GM18861 (cell line): ENCODE data around the gene PXYLP1.

ENCODE experiments used
- ATAC-seq: cut with Tn5 transposase; IDR thresholded peaks from one replicate; pipeline ENCODE4 v1.9.1; 2021; ENCODE audit not compliant: unreplicated experiment

PXYLP1 gene

DNA sequence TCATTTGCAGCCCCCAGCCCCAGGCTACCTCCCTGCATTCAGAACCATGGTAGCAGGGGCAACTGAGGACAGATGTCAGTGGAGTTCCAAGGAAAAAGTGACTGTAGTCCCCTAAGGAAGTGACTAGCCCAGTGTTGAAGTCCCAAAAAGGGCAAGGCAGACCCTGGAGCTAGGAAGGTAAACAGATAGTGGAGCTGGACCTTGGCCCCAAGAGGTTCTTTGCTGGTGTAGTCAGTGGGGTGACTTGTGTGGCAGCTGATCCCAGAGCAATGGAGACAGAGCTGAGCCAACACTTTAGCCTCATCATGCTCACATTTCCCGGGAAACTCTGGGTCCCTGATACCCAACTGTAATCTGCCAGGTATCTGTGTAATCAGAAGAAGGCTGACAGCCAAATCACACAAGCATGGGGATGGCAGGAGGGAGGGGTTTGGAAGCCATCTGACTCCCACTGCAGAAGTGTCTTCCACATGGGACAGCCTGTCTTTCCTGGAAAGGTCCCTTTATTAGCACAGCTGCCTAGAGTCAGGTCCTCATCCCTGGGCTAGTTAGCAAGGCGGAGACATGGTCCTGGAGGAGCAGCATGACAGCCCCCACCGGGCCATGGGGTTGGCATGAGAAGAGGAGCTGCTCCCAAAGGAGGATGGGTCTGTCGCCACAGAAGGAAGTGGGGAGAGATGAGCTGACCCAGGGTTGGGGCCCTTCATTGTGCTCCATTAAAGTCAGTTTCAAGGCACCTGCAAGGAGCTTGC is 39.8 kb downstream of the PXYLP1 start:
- no peak for ATAC-seq

DNA sequence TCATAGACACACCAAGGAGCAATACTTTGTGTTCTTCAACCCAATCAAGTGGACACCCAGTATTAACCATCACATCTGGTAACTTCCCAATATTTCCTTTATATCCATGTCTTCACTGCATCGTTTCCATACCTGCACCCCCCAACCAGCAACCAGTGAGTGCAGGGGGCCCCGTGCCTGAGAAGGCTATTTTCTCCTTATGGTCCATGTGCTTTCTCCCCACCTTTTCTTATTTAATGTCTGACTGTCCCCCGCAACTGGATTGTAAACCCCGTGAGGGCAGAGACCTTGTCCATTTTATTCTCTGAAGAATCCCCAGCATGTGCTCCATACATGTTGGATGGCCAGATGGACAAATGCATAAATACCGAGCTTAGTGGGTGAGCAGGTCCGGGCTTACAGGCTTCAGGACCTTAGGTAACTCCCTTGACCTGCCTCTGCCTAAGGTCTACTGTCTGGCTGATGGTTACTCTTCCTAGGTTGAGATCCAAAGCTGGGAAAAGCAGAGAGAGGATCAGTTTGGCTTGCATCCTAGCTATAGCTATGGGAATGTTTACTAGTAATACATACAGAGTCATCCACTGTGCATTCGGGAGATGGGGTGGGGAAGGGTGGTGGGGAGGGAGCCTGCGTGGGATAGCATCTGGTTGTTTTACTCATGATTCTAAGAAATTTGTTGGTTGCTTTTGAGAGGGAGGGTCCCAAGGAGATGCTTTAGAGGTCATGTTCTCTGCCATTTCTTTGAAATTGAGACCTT is 41.5 kb downstream of the PXYLP1 start:
- no peak for ATAC-seq

DNA sequence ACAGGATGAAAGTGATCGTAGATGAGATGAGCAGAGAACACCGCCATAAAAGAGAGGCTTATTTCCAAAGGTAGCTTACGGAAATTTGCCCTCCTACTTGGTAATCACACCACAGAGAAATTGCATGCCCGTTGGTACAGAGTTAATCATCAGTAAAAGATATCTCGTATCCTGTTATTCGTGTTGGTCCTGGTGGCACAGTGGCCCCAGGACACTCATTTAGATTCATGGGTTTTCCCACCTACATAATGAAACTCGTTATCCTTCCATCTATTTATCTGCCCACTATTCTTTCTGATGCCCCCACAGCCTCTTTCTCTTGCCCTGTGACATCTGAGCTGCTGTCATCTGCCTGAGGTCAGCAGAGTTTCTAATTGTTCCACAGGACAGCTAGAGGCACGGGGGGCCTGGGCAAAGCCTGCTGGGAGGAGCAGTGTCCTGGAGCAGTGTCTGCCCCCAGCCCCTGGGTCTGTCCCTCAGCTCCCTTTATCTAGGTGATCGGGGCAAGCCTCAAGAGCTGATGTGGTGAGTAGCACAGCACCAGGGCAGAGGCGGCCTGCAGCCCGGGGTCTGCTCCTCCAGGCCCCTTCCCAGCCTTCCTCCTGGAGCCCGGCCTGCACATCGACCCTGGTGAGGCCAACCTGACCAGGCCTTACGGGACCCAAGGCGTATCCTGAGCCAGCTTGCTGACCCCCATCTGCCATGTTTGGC is 42.2 kb downstream of the PXYLP1 start:
- no peak for ATAC-seq

DNA sequence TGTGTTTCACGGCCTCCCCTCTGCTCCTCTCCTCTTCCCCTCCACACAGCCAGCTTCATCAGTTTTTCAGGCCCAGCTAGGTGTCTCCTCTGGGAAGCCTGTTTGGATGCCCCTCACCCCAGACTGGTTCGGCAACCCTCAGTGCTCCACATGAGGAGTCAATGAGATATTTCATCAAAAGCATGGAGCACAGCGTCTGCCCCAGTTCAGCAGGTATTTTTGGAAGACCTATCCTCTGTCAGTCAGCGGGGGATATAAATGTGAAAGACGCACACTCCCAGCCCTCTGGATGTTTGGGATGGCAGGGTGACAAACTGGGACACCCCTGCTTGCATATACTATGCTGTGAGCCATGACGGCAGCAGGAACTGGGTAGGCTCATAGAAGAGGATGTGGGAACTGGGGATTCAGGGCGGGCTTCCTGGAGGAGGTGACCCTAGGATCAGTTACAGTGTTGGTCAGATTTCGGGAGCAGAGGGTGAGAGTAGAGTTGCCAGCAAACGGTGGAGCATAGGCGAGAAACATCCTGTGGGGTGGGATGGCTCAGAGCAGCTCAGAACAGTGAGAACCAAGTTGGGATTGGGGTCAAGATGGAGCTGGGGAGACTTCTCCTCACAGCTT is 42.9 kb downstream of the PXYLP1 start:
- no peak for ATAC-seq

DNA sequence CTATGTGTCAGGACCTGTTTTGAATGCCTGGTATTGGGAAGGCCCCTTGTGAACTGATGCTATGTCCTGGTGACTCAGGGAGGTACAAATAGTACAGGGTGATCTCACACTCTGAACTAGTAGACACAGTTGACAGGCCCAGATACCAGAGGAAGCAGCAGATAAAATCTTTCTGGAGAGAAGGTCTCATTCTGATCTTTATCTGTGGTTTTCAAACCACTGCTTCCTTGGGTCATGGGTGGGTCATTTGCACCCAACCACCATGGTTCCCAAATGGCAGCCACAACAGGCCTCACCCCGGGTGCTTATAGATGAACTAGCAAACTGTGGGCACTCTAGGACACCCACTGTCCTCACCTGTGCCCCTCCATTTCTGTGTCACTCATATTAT is 43.4 kb downstream of the PXYLP1 start:
- ATAC-seq, result no peak

DNA sequence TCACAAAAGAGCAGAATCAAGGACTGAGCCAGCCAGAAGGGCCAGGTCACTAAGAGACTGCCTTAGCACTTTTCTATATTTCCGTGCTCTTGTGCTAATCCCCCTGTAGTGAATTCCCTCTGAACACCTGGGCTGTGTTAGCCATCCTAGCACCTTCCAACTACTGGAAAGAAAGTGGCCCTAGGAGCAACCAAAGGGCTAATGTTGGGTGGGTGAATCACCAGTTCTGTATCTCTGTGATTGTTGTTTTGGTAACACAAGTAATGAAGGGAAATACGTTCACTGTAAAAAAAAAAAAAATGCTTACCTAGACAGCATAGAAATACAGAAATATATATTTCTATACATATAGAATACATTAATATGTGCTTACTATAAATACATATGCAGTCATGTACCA is 43.9 kb downstream of the PXYLP1 start:
- no peak for ATAC-seq

DNA sequence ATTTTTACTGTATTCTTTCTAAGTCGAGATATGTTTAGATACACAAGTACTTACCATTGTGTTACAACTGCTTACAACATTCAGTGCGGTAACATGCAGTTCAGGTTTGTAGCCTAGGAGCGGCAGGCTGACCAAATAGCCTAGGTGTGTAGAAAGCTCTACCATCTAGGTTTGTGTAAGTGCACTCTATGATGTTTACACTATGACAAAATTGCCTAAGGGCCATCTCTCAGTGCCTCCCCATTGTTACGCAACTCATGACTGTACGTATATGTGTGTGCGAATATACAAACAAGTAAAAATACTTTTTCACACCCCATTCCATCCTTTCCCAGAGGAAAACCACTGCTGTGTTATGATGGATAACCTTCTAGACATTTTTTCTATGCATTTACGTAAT is 44.3 kb downstream of the PXYLP1 start:
- no peak for ATAC-seq

DNA sequence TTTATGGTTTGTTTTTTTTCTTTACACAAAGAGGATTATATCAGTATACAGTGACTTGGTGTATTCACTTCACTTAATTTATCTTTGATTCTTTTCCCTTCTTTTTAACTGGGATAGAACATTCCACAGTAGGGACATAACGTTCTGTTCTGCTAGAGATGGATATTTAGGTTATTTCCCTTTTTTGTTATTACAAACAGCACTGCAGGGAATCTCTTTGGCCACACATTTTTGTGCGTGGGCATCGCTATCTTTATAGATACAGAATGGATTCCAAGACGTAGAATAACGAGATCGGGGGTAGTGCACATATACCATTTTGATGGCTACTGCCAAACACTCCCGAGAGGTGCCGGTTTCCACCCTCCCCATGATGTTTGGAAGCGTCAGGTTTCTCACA is 44.8 kb downstream of the PXYLP1 start:
- no peak for ATAC-seq

DNA sequence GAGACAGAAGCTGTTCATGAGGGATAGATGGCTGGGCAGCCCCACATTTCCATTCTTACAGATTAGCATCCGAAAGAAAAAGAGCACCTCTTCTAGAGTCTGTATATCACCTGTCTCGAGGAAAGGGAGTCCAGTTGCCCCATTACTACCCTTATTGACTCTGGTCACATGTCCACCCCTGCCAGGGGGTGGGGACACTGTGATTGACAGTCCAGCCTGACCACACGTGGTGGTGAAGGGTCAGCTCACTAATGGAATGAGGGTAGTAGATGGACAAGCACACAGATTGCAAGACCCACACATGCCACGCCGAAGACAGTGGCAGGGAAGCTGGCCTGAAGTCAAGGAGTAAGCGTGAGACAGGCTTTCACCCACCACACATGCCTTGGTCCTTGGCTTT is 45.8 kb downstream of the PXYLP1 start:
- ATAC-seq, result no peak

DNA sequence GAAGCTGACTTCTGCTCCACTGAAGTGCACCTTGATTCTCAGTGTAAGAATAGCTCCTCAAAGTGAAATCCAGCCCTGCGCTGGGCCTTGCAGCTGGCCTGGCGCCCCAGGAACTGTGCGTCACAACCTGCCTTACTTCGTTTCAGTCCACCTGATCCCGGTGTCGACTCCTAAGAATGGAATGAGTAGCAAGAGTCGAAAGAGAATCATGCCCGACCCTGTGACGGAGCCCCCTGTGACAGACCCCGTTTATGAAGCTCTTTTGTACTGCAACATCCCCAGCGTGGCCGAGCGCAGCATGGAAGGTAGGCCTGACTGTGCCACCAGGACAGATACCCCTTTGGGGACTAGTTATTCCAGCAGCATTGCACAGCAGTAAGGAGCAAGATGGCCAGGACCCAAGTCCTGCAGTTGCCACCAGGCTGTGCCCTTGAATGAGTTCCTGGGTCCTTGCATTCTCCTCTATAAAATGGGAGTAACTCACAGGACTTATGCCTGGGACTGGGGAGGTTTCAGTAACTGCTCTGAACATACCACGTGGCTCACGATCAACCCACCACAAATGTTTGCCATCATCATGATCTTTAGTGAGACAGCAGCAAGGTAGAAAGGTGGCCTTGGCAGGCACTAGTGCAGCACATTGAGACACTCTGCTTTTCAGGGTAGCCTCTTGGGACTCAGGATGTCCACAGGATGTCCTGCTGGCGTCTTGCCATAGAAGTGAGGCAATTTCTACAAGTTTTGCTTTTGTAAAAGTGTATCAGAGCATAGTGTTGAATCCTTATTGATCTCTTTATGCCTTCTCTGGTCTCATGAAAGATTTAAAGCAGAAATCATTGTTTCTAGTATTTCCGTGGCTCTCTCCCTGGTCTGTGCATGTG is 46.8 kb downstream of the PXYLP1 start:
- no peak for ATAC-seq

DNA sequence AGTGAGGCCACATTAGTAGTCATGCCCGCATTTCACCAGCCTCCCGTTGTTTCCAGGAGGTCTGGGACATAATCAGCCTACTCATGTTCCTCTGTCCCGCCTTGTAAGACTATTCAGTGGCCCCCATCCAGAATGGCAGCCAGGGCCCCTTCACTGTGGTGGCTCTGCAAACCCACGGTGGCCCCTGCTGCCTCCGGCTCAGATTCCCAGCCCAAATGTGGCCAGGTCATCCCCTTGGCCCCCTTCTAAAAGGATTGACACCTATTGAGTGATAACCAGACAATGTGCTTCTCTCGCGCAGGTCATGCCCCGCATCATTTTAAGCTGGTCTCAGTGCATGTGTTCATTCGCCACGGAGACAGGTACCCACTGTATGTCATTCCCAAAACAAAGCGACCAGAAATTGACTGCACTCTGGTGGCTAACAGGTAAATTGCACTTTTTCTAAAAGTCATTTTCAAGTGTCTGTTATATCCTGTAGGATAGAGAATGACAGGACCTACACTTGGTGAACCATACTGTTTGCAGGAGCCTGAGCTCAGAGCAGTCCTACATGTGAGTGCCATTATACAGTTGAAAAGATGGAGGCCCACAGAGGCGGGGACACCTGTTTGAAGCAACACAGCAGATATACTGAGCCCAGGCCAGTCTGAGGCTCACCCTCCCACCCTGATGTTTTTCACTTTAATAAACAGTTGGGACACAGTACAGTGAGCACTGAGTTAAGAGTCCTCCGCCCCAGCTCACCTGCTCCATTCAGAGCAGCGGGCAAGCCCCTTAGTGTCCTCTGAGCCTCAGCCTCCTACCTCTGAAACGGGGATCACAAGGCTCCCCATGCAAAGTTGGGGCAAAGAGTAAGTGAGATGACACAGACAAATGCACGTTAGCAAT is 47.7 kb downstream of the PXYLP1 start:
- ATAC-seq, result peak; percentile 68

DNA sequence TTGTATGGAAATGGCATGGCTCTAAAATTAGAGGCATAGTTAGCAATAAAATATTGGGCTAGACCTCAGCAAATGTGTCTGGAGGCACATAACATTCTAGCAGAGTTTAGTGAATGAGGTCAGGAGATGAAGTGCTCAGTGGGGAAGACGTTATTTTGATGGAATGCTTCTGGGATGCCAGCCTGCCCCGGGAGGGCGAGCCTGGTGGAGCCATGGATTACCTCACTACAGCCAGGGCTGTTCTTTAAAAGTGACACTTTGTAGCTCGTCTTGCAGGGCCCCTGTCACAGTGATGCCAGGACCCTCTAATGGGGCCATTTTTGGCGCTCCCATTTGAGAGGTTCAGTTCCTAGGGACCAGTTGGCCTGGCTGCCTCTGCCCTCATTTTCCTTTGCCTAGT is 48.5 kb downstream of the PXYLP1 start:
- no peak for ATAC-seq

DNA sequence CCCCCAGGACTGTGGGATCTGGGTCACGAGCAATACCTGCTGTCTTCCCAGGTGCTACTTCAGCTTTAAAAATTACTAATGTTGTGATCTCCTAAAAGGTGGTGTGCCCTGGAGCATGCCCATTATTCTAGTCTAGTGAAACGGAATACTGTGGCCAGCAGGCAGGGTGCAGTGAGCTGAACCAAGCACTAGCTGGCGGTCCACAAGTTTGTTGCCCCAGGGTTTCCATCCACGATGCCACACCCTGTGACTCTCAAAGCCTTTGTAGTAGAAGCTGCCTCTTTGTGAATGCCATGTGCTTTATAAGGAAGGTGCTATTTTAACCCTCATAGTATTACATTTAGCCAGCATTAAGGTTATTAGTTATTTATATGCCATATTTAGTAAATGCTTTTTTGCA is 49.1 kb downstream of the PXYLP1 start:
- ATAC-seq, result no peak

DNA sequence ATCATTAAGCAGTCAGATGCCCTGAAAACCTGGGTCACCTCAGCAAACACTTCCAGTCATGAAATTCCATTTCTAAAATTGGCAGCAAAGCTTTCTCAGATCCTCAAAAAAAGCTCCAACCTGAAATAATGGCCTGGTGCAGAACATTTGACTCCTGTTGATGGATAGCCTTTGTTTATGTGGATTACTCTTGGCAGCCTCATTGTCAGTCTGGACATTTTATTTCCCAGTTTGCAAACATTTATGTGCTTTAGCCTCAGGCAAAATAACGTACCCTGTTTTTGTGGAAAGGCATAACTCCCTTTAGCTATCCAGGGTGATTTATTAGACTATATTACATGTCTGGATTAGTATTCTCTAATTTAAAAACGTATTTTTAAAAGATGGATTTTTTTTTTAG is 53.9 kb downstream of the PXYLP1 start:
- ATAC-seq, result no peak

DNA sequence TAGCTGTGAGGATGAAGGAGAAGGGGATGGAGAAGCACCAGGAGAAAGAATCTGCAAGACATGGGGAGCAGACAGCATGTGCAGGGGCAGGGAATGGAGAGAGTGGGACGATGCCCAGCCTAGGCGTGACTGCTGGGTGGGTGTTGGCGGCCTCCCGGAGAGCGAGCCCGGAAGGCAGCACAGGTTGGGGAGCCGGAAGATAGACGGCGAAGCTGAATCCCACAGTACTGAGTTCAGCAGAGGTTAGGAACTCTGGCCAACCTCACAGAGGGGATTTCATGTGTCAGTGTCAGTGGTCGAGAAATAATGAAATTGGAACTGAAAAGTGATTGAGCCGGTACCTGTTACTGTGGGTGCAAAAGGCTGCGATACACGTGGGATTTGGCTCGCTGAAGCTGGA is 55.2 kb downstream of the PXYLP1 start:
- ATAC-seq, result no peak

DNA sequence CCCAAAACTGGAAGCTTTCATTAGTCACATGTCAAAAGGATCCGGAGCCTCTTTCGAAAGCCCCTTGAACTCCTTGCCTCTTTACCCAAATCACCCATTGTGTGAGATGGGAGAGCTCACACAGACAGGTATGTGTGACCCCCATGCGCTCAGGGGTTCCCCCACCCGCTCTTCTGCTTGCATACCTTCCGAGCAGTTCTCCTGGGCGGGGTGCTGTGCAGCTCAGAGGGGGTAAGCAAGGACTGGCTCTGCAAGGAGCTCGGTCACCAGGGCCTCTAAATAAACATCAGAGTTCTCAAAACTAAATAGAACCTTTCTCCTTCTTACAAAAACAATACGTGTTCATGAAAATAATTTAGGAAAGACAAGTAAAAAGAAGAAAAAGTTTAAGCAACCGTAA is 55.7 kb downstream of the PXYLP1 start:
- no peak for ATAC-seq

DNA sequence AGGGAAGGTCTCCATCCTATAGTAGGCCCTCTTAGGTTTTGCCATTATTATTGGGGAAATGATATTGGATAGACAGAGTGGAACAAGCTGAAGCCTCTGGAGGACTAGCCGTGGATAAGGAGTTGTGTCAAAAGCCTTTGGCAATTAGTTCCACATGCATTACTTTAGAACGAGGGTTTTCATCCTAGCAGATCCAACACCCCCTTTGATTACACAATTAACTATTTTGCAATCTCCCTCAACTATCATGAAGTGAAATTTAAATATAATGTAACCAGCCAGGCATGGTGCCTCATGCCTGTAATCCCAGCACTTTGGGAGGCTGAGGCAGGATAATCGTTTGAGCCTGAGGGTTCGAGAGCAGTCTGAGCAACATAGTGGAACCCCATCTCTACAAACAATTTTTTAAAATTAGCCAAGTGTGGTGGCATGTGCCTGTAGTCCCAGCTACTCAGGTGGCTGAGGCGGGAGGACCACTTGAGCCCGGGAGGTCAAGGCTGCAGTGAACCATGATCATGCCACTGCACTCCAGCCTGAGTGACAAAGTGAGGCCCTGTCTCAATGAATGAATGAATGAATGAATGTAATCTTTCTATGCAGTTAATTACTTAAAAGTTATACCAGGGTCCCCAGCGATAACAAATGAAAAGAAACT is 56.8 kb downstream of the PXYLP1 start:
- no peak for ATAC-seq

DNA sequence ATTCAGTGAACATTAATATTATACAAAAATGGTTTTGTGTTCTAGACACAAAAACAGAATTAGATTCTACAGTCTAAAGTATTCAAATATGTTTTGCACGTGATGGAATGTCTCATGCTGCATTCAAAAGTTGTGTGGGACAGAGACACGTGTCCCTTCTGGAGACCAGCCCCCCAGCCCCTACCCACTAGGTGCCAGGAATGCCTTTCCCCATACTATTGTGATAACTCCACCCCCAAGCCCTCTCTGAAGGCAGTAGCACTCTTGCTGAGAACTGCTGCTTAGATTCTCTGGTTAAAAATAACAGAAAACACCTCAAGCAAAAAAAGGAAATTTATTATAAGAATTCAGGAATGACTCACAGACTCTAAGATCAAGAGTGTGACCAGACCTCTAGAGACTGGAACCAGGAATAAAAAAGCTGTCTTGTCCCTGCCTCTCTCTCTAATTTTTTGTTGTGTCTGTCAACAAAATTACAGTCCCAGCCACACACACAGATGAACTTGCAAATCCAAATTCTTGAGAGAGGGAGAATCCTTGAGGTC is 57.7 kb downstream of the PXYLP1 start:
- ATAC-seq, result no peak
